Right lobe of liver (tissue), 4 donors: ENCODE data around the gene RAET1G.
"Not testable (repeated sequence)": the region's sequence is repeated elsewhere in the genome, so short reads cannot be mapped to it uniquely, and the experiment has no call there.

Source experiments
- CTCF ChIP-seq, 4 donors: fragments of 200-600 bp in 3 of 4; fragments of 450-650 bp in 1 of 4; IDR thresholded peaks; one replicate each; pipeline versions ENCODE4 v1.5.1 to v1.8.0; 2016 to 2022; ENCODE audit warnings: antibody characterized with exemption in 4 of 4, mild to moderate bottlenecking in 2 of 4
- POLR2A ChIP-seq: fragments of 450-650 bp; IDR thresholded peaks from one replicate; pipeline ENCODE4 v1.6.1; 2017; ENCODE audit warnings: antibody characterized with exemption, mild to moderate bottlenecking
- donor health status: DM: no; HTN: no; CAD: no.
- donor health status: DM: no; HTN: no; CAD: no.
- donor health status: DM: no; HTN: yes; CAD: no.

- TF ChIP-seq CTCF (IDR thresholded peaks at IDR 0.05); POLR2A: not testable (repeated sequence)
Observed at GRCh38 chr6:149954328-149954983, 31.5 kb upstream of the RAET1G start.
